HUES6 (cell line): ENCODE results near the gene TMCC2.

ENCODE experiments used
- H3K27ac ChIP-seq: 2 replicates; pipeline ENCODE4 v1.7.0; 2013; ENCODE audit warnings: low read depth, mild to moderate bottlenecking, low read length, inconsistent platforms
- H3K27me3 ChIP-seq: 2 replicates; pipeline ENCODE4 v1.6.1; 2013; ENCODE audit warnings: low read length; ENCODE audit not compliant: control insufficient read depth, insufficient read depth
- H3K36me3 ChIP-seq: 2 replicates; pipeline ENCODE4 v1.6.1; 2013; ENCODE audit warnings: low read length; ENCODE audit not compliant: control insufficient read depth, insufficient read depth
- H3K4me1 ChIP-seq: 2 replicates; pipeline ENCODE4 v1.6.1; 2013; ENCODE audit warnings: low read length; ENCODE audit not compliant: control insufficient read depth, insufficient read depth
- H3K4me3 ChIP-seq: 2 replicates; pipeline ENCODE4 v1.5.1; 2013; ENCODE audit warnings: low read depth, low read length
- H3K9ac ChIP-seq: one replicate; pipeline ENCODE4 v1.6.1; 2013; ENCODE audit warnings: mild to moderate bottlenecking, low read length
- H3K9me3 ChIP-seq: 2 replicates; pipeline ENCODE4 v1.6.1; 2013; ENCODE audit warnings: low read depth, low read length; ENCODE audit not compliant: control insufficient read depth, insufficient read depth

Gene TMCC2

DNA sequence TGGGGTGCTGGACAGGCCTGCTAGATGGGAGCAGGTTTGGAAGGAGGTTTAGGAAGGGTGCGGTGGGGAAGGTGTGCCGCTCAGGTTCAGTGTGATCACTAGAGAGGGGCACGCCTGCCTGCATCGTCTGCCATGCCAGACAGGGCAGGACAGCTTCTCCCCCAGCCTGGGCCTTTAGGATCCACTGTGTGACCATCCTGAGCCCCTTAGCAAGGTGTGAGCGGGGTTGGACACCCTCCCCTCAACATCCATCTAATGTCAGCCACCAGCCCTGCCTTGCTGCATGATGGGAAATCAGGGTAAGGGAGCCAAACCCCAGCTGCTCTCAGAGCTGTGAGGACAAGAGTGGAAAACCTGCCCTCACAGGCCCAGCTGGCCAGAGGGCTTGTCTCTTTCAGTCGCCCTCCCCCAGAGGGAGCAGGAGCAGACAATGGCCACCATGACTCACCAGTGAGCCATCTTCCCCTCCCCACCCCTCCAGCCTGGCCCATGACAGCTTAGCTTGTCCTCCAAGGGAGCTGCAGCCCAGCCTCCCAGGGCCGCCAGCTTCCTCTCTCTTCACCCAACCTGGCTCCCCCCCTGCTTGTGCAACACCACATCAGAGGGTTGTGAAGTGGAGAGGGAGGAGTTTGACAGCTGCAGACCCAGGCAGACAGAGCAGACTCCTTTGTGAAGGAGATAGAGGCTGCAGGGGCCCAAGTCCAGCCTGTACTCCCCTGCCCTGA, 56.8 kb downstream of the TMCC2 start:
- H3K9me3 ChIP-seq, result no peaks in the 10 kb centered on the region
- H3K36me3 ChIP-seq, result no peaks in the 10 kb centered on the region
- peak overlapping the region; percentile 74; the same call in 1 of the 2 replicates for H3K27ac ChIP-seq
- peaks cover 57% of the 10 kb centered on the region for H3K4me1 ChIP-seq
- no peaks in the 10 kb centered on the region for H3K27me3 ChIP-seq
- H3K9ac ChIP-seq, result peak overlapping the region; percentile 70
- no peak overlapping the region; the same call in 1 of the 2 replicates for H3K4me3 ChIP-seq

DNA sequence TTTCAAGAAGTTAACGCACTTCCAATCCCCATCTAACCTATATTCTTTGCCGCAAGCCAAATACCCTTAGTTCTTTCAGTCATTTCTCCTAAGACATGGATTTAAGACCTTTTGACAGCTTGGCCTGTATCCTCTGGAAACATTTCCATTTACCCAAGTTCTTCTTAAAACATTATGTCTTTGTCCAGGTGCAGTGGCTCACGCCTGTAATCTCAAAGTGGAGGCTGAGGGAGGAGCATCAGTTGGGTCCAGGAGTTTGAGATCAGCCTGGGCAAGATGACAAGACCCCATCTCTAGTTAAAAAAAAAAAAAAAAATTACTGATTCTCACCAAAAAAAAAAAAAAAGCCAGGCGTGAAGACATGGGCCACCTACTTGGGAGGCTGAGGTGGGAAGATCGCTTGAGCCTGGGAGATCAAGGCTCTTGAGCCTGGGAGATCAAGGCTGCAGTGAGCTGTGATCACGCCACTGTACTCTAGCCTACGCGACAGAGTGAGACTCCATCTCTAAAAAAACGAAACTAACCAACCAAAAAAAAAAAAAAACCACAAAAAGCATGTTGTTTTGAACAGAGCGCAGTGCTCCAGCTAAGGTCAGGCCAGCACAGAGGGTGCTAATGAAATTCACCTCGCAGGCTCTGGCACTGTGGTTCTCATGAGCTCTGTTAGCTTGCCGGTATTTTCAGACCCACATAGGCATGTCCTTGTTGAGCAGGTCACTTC, 57.8 kb downstream of the TMCC2 start:
- no peaks in the 10 kb centered on the region for H3K9me3 ChIP-seq
- H3K27ac ChIP-seq, result peak overlapping the region; percentile 58; the same call in 1 of the 2 replicates
- peak overlapping the region; percentile 70 for H3K9ac ChIP-seq
- H3K27me3 ChIP-seq, result no peaks in the 10 kb centered on the region
- H3K4me1 ChIP-seq, result peaks cover 57% of the 10 kb centered on the region
- H3K4me3 ChIP-seq, result no peak overlapping the region; the same call in 1 of the 2 replicates
- H3K36me3 ChIP-seq, result no peaks in the 10 kb centered on the region

DNA sequence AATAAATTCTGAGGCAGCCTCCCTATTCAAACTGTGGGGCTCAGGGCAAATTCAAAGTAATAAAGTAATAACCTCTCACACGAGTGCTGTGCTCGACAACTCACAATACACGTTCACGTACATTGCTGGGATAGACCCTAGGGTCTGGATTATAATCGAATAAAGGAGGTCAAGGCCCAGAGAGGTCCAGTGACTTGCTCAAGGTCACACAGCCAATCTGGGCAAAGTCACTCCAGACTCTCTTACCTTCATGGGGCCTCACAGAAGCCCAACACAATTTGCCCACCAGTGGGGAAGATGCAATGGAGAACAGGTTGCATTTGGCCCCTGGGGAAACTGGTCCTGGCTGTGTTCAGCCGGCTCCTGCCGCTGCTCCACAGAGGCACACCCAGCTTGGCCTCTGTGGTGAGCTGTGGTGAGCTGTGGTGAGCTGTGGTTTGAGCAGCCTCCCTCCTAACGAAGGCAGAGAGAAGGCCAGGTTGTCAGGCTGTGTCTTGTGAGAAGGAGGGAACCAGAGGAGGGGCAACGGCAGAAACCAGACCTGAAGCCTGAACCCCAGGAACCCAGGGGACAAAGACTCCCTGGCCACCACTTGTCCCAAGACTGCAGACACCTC, 58.7 kb downstream of the TMCC2 start:
- H3K36me3 ChIP-seq, result no peaks in the 10 kb centered on the region
- H3K27me3 ChIP-seq, result no peaks in the 10 kb centered on the region
- no peak overlapping the region for H3K9ac ChIP-seq
- H3K9me3 ChIP-seq, result no peaks in the 10 kb centered on the region
- peak overlapping the region; percentile 58; the same call in 1 of the 2 replicates for H3K27ac ChIP-seq
- no peak overlapping the region for H3K4me3 ChIP-seq
- peaks cover 57% of the 10 kb centered on the region for H3K4me1 ChIP-seq

DNA sequence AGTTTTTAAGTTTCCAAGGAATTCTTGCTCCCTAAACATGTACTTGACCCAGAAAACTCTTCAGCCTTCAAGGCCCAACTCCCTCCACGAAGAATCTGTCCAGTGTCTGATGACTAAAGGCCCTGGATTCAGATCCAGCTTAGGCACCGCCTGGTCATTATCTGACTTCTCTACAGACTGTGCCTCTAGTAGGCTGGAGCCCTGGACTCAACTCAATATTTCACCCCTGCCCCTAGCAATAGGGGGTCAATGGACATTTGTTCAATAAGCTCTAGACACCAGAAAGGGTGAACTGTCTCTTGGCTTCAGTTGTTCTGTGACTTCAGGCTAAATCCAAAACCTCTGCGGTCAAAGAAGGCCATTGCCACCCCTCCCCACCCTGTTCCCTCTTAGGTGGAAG, 59.3 kb downstream of the TMCC2 start:
- Histone ChIP-seq H3K4me1 (peaks cover 57% of the 10 kb centered on the region), H3K36me3 (no peaks in the 10 kb centered on the region), H3K9ac (no peak overlapping the region)

DNA sequence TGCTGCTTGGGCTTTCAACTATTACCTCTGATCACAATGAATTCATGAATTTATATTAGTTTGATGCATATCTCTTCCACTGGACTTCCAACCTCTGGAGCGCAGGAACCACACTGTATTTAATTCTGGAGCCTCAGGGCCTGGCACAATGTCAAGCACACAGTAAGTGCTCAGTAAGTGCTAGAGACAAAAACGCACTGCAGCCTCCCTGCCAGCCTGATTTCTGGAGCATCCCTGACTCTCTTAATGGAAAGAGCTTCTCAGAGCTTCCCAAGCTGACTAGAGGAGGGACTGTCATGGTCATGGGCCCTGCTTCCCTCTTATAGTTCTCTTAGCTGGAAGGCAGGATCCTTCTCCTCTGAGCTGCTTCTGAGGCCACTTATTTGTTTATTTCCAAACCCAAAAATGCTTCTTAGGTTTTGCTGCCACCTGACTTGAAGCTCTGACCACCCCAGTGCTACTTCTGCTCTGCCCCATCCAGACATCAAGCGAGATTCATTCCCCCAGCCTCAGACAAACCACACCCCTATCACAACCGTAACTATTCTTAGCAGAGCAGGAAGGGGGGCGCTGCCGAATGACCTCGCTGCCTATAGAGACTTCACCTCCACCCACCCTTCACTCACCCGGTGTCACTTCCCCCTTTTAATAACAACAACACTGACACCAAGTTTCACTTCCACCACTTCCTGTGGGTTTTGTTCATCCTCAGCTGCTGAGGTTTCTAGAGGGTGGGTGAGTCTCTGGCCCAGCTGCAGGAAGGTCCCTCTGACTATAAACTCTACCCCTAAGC, 60.2 kb downstream of the TMCC2 start:
- no peaks in the 10 kb centered on the region for H3K36me3 ChIP-seq
- H3K27me3 ChIP-seq, result no peaks in the 10 kb centered on the region
- no peak overlapping the region for H3K9ac ChIP-seq
- H3K27ac ChIP-seq, result no peak overlapping the region; the same call in 1 of the 2 replicates
- H3K4me1 ChIP-seq, result peaks cover 57% of the 10 kb centered on the region
- no peaks in the 10 kb centered on the region for H3K9me3 ChIP-seq
- H3K4me3 ChIP-seq, result no peak overlapping the region

More for the DNA sequence above, 59.3 kb downstream of the TMCC2 start:
- Histone ChIP-seq H3K27ac (no peak overlapping the region), H3K9me3 (no peaks in the 10 kb centered on the region), H3K27me3 (no peaks in the 10 kb centered on the region), H3K4me3 (no peak overlapping the region)

DNA sequence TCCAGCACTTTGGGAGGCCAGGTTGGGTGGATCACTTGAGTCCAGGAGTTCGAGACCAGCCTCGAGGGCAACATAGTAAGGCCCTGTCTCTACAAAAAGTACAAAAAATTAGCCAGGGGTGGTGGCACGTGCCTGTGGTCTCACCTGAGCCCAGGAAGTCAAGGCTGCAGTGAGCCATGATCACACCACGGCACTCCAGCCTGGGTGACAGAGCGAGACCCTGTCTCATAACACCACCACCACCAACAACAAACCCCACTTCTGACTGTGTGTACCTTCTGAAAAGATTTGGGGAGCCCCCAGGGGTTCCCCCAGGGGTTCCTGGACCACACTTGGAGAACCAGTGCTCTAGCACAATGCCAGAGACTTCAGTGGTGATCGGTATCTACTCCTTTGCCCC, 63.9 kb downstream of the TMCC2 start:
- H3K27me3 ChIP-seq, result no peaks in the 10 kb centered on the region
- H3K4me1 ChIP-seq, result peaks cover 59% of the 10 kb centered on the region
- no peak overlapping the region for H3K27ac ChIP-seq
- no peaks in the 10 kb centered on the region for H3K9me3 ChIP-seq
- H3K9ac ChIP-seq, result no peak overlapping the region
- no peak overlapping the region for H3K4me3 ChIP-seq
- no peaks in the 10 kb centered on the region for H3K36me3 ChIP-seq

DNA sequence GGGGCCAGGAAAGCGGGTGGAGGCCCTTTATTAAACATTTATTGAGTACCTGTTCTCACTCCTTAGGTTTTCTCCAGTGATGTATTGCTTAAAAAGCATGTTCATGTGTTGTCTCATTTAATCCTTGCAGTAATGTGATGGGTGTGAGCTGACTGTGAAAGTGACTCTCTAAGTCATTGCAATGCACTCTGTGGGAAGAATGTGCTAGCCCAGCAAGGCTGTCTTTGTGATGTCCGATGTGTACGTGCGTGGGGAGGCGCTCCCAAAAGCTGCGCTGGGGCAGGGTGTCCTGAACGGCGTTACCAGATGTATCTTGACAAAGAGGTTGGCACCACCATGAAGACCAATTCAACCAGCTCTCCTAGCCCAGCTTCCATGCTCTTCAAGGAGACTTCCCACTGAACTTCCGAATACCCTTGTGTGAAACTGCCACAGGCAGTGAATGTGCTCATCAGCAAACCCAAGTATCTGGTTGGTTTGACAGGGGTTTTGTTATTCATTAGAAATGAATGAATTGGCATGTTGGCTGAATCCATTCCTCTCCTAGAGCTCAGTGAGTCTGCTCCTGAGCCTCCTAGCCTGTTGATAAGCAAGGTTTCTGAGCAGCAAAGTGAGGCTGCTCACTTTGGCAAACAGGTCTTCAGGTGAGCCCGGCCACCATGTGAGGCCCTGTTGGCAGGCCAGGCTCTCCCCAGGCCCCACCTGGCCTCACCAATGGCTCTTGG, 65.8 kb downstream of the TMCC2 start:
- Histone ChIP-seq H3K9me3 (no peaks in the 10 kb centered on the region), H3K4me1 (peaks cover 50% of the 10 kb centered on the region), H3K9ac (peak overlapping the region; percentile 89), H3K36me3 (no peaks in the 10 kb centered on the region), H3K4me3 (no peak overlapping the region), H3K27ac (peak overlapping the region; percentile 98), H3K27me3 (no peaks in the 10 kb centered on the region)

DNA sequence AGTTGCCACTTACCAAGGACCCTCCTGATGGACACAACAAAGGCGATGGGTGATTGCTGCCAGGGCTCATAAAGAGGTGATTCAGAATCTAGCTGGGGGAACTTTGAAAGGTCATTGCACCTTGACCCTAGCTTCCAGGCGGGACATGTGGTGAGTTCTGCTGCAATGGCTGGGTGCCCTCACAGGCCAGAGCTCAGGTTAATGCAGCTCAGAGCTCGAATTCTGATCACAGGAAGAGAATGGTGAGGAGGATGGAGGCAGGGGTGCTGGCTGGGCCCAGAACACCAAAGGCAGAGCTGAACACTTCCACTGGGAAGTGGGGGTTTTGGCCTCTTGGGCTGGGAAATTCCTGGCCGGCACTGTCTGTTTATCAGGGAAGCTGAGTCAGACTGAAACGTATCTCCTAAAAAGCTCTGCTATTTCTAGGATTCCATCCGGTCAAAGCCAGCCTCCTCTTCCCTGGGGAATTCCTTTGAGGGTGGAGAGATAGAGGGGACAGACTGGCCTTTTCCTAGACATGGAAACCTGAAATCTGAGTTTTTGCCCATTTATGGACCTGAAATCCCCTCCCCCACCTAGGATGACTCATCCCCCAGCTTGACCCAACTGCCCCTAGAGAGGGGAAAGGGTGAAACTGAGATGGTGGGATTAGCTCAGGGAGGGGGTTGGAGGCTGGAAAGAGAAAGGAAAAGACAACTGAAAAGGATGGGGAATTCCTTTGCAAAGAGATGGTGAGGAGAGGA, 66.6 kb downstream of the TMCC2 start:
- Histone ChIP-seq H3K4me3 (peak overlapping the region; percentile 17; the same call in 1 of the 2 replicates), H3K27me3 (no peaks in the 10 kb centered on the region), H3K36me3 (no peaks in the 10 kb centered on the region), H3K9me3 (no peaks in the 10 kb centered on the region), H3K27ac (peak overlapping the region; percentile 98), H3K9ac (peak overlapping the region; percentile 89), H3K4me1 (peaks cover 55% of the 10 kb centered on the region)

DNA sequence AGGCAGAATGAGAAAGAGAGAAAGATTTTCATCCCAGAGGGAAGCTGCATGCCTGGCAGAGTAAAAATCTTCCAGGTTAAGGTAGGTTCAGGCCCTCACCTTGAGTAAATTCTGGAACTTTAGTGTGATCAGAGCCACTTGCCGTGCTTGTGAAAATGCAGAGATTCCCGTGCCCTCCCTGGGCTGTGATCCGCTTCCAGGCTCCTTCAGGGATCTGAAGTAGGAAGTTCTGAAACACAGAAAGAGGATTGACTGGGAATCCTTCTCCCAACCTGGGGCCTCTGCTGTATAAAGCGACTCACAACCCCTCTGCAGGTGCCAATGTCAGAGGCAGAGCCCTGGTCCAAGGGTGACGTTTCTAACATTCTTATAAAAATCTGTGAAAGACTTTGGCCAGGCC, 67.2 kb downstream of the TMCC2 start:
- no peaks in the 10 kb centered on the region for H3K36me3 ChIP-seq
- peak overlapping the region; percentile 98 for H3K27ac ChIP-seq
- H3K27me3 ChIP-seq, result no peaks in the 10 kb centered on the region
- H3K9ac ChIP-seq, result peak overlapping the region; percentile 89
- no peaks in the 10 kb centered on the region for H3K9me3 ChIP-seq
- H3K4me3 ChIP-seq, result peak overlapping the region; percentile 17; the same call in 1 of the 2 replicates
- H3K4me1 ChIP-seq, result peaks cover 57% of the 10 kb centered on the region
